ENCODE data around the gene ITGA11. TPM values are rescaled to one million over a fixed set of nuclear protein-coding genes. Genes with fewer than 3 reads are reported as not detected.

ITGA11 gene
- total and polyA plus RNA-seq, 2 experiments from 2014 or later, result 0.03 to 0.40 TPM

DNA sequence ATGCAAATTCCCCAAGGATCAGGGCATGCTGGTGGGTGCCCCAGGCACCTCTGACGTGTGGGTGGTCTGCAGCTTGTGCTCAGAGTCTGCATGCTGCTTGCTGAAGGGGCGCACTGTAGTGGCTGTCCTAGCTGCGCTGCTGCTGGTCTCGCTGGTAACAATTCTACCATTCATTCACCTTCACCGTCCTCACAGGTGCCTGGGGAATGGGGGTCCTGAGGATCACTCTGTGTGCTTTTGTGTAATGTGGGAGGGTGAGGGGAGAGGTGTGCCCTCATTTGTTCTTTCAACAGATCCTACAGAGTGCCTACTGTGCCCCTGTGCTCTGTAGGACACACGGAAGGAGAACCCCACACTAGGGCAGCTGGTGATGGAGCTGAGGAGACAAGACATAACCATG lies 2.1 kb upstream of the ITGA11 start (continued):
- TF ChIP-seq, protein P1, sequence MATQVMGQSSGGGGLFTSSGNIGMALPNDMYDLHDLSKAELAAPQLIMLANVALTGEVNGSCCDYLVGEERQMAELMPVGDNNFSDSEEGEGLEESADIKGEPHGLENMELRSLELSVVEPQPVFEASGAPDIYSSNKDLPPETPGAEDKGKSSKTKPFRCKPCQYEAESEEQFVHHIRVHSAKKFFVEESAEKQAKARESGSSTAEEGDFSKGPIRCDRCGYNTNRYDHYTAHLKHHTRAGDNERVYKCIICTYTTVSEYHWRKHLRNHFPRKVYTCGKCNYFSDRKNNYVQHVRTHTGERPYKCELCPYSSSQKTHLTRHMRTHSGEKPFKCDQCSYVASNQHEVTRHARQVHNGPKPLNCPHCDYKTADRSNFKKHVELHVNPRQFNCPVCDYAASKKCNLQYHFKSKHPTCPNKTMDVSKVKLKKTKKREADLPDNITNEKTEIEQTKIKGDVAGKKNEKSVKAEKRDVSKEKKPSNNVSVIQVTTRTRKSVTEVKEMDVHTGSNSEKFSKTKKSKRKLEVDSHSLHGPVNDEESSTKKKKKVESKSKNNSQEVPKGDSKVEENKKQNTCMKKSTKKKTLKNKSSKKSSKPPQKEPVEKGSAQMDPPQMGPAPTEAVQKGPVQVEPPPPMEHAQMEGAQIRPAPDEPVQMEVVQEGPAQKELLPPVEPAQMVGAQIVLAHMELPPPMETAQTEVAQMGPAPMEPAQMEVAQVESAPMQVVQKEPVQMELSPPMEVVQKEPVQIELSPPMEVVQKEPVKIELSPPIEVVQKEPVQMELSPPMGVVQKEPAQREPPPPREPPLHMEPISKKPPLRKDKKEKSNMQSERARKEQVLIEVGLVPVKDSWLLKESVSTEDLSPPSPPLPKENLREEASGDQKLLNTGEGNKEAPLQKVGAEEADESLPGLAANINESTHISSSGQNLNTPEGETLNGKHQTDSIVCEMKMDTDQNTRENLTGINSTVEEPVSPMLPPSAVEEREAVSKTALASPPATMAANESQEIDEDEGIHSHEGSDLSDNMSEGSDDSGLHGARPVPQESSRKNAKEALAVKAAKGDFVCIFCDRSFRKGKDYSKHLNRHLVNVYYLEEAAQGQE (IDR thresholded peaks at IDR 0.05; ENCODE audit: unreplicated experiment), result no peak
- TF ChIP-seq, protein P2, sequence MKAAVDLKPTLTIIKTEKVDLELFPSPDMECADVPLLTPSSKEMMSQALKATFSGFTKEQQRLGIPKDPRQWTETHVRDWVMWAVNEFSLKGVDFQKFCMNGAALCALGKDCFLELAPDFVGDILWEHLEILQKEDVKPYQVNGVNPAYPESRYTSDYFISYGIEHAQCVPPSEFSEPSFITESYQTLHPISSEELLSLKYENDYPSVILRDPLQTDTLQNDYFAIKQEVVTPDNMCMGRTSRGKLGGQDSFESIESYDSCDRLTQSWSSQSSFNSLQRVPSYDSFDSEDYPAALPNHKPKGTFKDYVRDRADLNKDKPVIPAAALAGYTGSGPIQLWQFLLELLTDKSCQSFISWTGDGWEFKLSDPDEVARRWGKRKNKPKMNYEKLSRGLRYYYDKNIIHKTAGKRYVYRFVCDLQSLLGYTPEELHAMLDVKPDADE (IDR thresholded peaks at IDR 0.05), result no peak

DNA sequence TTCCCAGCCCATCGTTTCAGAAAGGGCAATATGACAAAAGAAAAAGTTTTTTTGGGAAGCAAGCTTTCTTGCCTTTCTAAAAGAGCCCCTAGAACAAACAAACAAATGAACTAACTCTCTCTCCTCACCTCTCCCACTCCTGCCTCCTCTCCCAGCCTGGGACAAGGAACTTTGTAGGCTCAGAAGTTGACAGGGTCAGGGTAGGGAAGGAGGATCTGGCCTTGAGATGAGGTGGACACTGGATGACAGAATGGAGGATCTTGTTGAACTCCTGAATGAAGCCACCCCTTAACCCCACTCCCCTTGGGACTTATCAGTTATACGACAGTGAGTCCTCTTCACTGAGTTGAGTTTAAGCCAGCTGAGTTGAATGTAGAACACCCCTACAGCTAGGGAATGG lies 1.6 kb upstream of the ITGA11 start:
- Histone ChIP-seq H4K20me1 (replicated peaks; ENCODE audit: insufficient read depth) (no peaks in the 10 kb centered on the region), H3K4me2 (no peak overlapping the region), H3K9me2 (ENCODE audit: insufficient read depth) (no peaks in the 10 kb centered on the region), H3K27ac (ENCODE audit: low read depth) (no peak overlapping the region), H3K36me3 (ENCODE audit: insufficient read depth) (no peaks in the 10 kb centered on the region), H2AFZ (no peak overlapping the region), H3K79me2 (replicated peaks; ENCODE audit: insufficient read depth) (no peaks in the 10 kb centered on the region), H3K4me1 (ENCODE audit: insufficient read depth) (peaks cover 9% of the 10 kb centered on the region), H3F3A (replicated peaks; ENCODE audit: low read depth) (no peaks in the 10 kb centered on the region), H3K27me3 (ENCODE audit: insufficient read depth) (peaks cover 62% of the 10 kb centered on the region), H3K4me3 (no peak overlapping the region)
- ATAC-seq (no peak), DNase-seq (ENCODE audit: low spot score) (no peak)
- H3K4me1 Mint-ChIP-seq, result peaks cover 17% of the 10 kb centered on the region
- peaks cover 2% of the 10 kb centered on the region; the same call in 2 of the 3 replicates for H3K9me3 Mint-ChIP-seq
- H3K27me3 Mint-ChIP-seq (ENCODE audit: insufficient read depth, low read depth, poor library complexity), result peaks cover 50% of the 10 kb centered on the region
- TF ChIP-seq ZNF114 (CRISPR knock-in tag; IDR thresholded peaks at IDR 0.05), result no peak
- TF ChIP-seq EZH2 (IDR thresholded peaks at IDR 0.05; ENCODE audit: low read depth, unreplicated experiment), result no peak
- TF ChIP-seq, protein P1 (IDR thresholded peaks at IDR 0.05; ENCODE audit: unreplicated experiment), result no peak
- TF ChIP-seq ZNF462 (CRISPR knock-in tag; IDR thresholded peaks at IDR 0.05), result no peak
- H3K36me3 Mint-ChIP-seq (ENCODE audit: low read depth), result no peaks in the 10 kb centered on the region
- H3K4me3 Mint-ChIP-seq, result no peak overlapping the region
- H3K27ac Mint-ChIP-seq, result no peak overlapping the region

Data from GM23338 (cell line).